BE2C (cell line): Measurements from ENCODE around the gene CD247.

ENCODE experiments used
- DNase-seq: peaks from one replicate; pipeline ENCODE4 v3.0.0-alpha.2; 2020
- H3K27me3 ChIP-seq: fragments of 250-450 bp; sonication (Bioruptor Pico); 2 replicates; pipeline ENCODE4 v1.5.1; 2020; ENCODE audit warnings: mild to moderate bottlenecking
- H3K36me3 ChIP-seq: fragments of 250-450 bp; sonication (Bioruptor Pico); 2 replicates; pipeline ENCODE4 v1.5.1; 2020; ENCODE audit warnings: mild to moderate bottlenecking
- H3K4me1 ChIP-seq: fragments of 250-450 bp; sonication (Bioruptor Pico); 2 replicates; pipeline ENCODE4 v1.5.1; 2020
- H3K4me3 ChIP-seq: 2 replicates; pipeline ENCODE4 v1.5.1; 2011; ENCODE audit warnings: low read depth, low read length
- H3K9me3 ChIP-seq: fragments of 250-450 bp; sonication (Bioruptor Pico); 2 replicates; pipeline ENCODE4 v1.5.1; 2020
- CTCF ChIP-seq: IDR thresholded peaks from 2 replicates; pipeline ENCODE4 v1.5.1; 2012; ENCODE audit warnings: mild to moderate bottlenecking, low read depth, low read length

The CD247 gene

DNA sequence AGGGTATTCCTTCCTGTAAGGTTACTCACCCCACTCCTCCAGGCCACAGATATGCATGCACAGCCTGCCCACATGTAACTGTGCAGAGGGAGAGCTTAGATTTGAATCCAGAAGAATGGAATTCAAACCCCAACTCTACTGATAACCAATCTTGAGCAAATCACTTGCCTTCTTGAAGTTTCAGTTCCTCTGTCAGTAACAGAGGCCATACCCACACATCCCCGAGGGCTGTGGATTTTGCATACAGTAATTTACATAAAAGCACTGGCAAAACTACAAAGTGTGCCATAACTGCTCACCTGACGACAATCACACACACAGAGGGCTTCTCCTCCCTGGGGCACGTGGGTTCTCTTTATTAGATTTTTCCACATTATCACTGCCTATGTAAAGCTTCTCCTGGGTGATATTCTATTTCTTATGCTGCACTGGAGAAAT lies 18.6 kb downstream of the CD247 start:
- Histone ChIP-seq H3K4me3 (no peak overlapping the region), H3K36me3 (no peaks in the 10 kb centered on the region), H3K4me1 (no peaks in the 10 kb centered on the region; the same call in 1 of the 2 replicates), H3K9me3 (no peaks in the 10 kb centered on the region), H3K27me3 (no peaks in the 10 kb centered on the region)
- TF ChIP-seq CTCF: no peak
- DNase-seq: no peak

DNA sequence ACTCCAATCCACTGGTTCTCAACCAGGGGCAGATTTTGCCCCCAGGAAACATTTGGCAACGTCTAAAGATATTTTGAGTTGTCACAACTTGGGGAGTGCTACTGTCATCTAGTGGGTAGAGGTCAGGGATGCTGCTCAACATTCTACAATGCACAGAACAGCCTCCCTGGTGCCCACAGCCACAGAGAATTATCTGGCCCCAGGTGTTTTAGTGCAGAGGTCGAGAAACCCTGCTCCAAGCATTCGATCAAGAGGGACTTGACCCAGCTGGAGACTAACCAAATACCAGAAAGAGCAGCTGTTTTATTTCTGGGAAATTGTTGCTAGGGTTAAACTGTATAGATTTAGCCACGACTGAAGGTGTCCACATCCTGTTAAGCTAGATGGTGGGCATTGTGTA lies 19.2 kb downstream of the CD247 start:
- Histone ChIP-seq H3K27me3 (no peaks in the 10 kb centered on the region), H3K36me3 (no peaks in the 10 kb centered on the region), H3K9me3 (no peaks in the 10 kb centered on the region), H3K4me3 (no peak overlapping the region), H3K4me1 (no peaks in the 10 kb centered on the region; the same call in 1 of the 2 replicates)
- no peak for TF ChIP-seq CTCF
- DNase-seq: no peak

- Histone ChIP-seq H3K36me3 (no peaks in the 10 kb centered on the region), H3K27me3 (no peaks in the 10 kb centered on the region)
- no peak for DNase-seq
These were observed 21.3 kb downstream of the CD247 start for GRCh38 chr1:167496797-167497619.

DNA sequence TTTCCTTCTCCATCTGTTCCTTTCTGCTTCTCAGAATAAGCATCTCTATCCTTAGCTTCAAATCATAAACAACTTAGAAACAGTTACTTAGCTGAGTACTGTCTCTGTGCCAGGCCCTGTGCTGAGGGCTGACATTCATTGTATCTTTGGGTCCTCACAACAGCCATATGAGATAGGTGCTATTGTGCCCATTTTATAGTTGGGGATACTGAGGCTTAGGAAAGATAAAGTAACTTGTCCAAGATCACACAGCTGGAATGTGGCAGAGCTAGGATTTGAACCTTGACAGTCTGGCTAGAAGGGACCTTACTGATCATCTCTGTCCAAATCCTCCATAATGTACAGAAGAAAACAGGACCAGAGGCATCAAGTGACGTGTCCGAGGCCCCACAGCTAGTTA lies 25.0 kb downstream of the CD247 start:
- H3K4me1 ChIP-seq: no peaks in the 10 kb centered on the region
- no peak for TF ChIP-seq CTCF
- H3K36me3 ChIP-seq: no peaks in the 10 kb centered on the region
- no peaks in the 10 kb centered on the region for H3K27me3 ChIP-seq
- H3K9me3 ChIP-seq: no peaks in the 10 kb centered on the region
- DNase-seq: no peak
- no peak overlapping the region for H3K4me3 ChIP-seq

More at GRCh38 chr1:167496797-167497619, 21.3 kb downstream of the CD247 start:
- Histone ChIP-seq H3K4me3 (no peak overlapping the region), H3K4me1 (no peaks in the 10 kb centered on the region; the same call in 1 of the 2 replicates), H3K9me3 (no peaks in the 10 kb centered on the region)
- TF ChIP-seq CTCF: no peak

GRCh38 chr1:167492481-167492910 lies 25.8 kb downstream of the CD247 start:
- Histone ChIP-seq H3K9me3 (no peaks in the 10 kb centered on the region), H3K27me3 (no peaks in the 10 kb centered on the region), H3K4me3 (no peak overlapping the region), H3K4me1 (no peaks in the 10 kb centered on the region), H3K36me3 (no peaks in the 10 kb centered on the region)
- TF ChIP-seq CTCF: no peak
- no peak for DNase-seq

DNA sequence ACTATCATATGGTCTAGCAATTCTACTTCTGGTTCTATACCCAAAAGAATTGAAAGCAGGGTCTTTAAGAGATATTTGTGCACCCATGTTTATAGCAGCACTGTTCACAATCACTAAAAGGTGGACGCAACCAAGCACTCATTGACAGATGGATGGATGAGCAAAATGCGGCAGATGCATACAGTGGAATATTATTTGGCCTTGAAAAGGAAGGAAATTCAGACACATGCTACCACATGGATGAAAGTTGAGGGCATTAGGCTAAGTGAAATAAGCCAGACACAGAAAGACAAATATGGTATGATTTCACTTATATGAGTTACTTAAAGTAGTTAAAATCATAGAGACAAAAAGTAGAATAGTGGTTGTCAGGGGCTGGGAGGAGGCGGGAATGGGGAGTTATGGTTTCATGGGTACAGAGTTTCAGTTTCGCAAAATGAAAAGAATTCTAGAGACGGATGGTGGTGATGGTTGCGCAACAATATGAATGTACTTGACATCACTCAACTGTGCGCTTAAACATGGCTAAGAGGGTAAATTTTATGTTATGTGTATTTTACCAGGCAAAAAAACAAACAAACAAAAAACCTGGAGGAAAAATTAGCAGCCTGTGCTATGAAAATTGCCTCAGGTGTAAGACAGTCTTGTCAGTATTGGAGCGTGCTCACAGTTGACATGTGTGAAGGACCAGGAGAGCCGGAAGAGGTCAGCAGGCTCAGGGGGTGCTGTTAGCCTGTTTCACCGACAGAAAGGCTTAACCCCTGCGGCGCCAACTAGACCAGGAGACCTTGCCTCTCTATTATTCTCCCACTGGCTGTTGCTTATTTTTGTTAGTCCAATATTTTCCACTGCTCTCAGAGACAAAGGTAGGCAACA lies 26.5 kb downstream of the CD247 start:
- no peak for DNase-seq
- Histone ChIP-seq H3K27me3 (no peaks in the 10 kb centered on the region), H3K9me3 (no peaks in the 10 kb centered on the region), H3K4me1 (no peaks in the 10 kb centered on the region), H3K36me3 (no peaks in the 10 kb centered on the region), H3K4me3 (no peak overlapping the region)
- TF ChIP-seq CTCF: no peak
